SK-N-SH (cell line): ENCODE measurements around the gene AIRE. TPM values are rescaled to one million over a fixed set of nuclear protein-coding genes. Genes with fewer than 3 reads are reported as not detected.

Experiments
- CTCF ChIA-PET: fragments of 300-600, 350-600 bp; formaldehyde crosslinking; extraction: SDS; loops from one replicate; lab custom pipeline; 2021; lab: Yijun Ruan, JAX
- POLR2A ChIA-PET: fragments of 350-600 bp; sonication (Branson Sonifier 250); formaldehyde crosslinking; extraction: SDS; loops from one replicate; lab custom pipeline; 2020; ENCODE audit warnings: antibody characterized with exemption, inconsistent platforms; lab: Yijun Ruan, JAX
- DNase-seq: peaks from one replicate; pipeline ENCODE4 v3.0.0; 2012
- H2AFZ ChIP-seq: fragments of 200-600 bp; sonication (generic); 2 replicates; pipeline ENCODE4 v1.8.1; 2016; ENCODE audit warnings: antibody characterized with exemption, mild to moderate bottlenecking, low read depth
- H3F3A ChIP-seq: fragments of 200-600 bp; sonication (generic); replicated peaks from 2 replicates; pipeline ENCODE3; 2016; ENCODE audit warnings: antibody characterized with exemption, mild to moderate bottlenecking; ENCODE audit not compliant: insufficient read depth
- H3K27ac ChIP-seq, 2 experiments: fragments of 200-500 bp in 1 of 2; fragments of 200-600 bp in 1 of 2; sonication (Bioruptor generic) in 1 of 2; sonication (generic), shearing (Covaris generic) in 1 of 2; 2 replicates each; pipeline versions ENCODE4 v1.5.1 to v1.6.1; 2014 to 2016; ENCODE audit warnings: low read depth in 2 of 2, inconsistent platforms in 1 of 2, low read length in 1 of 2, mild to moderate bottlenecking in 1 of 2, mixed read lengths in 1 of 2
- H3K27me3 ChIP-seq: fragments of 200-600 bp; sonication (generic), shearing (Covaris generic); 2 replicates; pipeline ENCODE4 v1.6.1; 2016; ENCODE audit warnings: mixed run types; ENCODE audit not compliant: insufficient read depth
- H3K36me3 ChIP-seq, 2 experiments: fragments of 200-500 bp in 1 of 2; fragments of 200-600 bp in 1 of 2; sonication (Bioruptor generic) in 1 of 2; sonication (generic) in 1 of 2; replicated peaks in 1 of 2; 2 replicates each; pipeline versions ENCODE3 to v1.5.1; 2014 to 2016; ENCODE audit warnings: low read length in 1 of 2, mild to moderate bottlenecking in 1 of 2; ENCODE audit not compliant: insufficient read depth in 2 of 2, control insufficient read depth in 1 of 2
- H3K4me1 ChIP-seq, 2 experiments: fragments of 200-500 bp in 1 of 2; fragments of 200-600 bp in 1 of 2; sonication (Bioruptor generic) in 1 of 2; sonication (generic), shearing (Covaris generic) in 1 of 2; 2 replicates each; pipeline versions ENCODE4 v1.5.1 to v1.6.1; 2014 to 2016; ENCODE audit warnings: low read depth in 1 of 2, low read length in 1 of 2, mixed run types in 1 of 2; ENCODE audit not compliant: insufficient read depth in 2 of 2, control insufficient read depth in 1 of 2
- H3K4me2 ChIP-seq: fragments of 200-600 bp; sonication (generic), shearing (Covaris generic); 2 replicates; pipeline ENCODE4 v1.6.1; 2017; ENCODE audit warnings: mixed run types
- H3K4me3 ChIP-seq, 2 experiments: fragments of 200-500 bp in 1 of 2; fragments of 200-600 bp in 1 of 2; sonication (Bioruptor generic) in 1 of 2; sonication (generic), shearing (Covaris generic) in 1 of 2; 2 replicates each; pipeline versions ENCODE4 v1.5.1 to v1.8.1; 2014 to 2016; ENCODE audit warnings: low read depth in 2 of 2, inconsistent platforms in 1 of 2, low read length in 1 of 2, mild to moderate bottlenecking in 1 of 2, mixed read lengths in 1 of 2, moderate library complexity in 1 of 2
- H3K79me2 ChIP-seq: fragments of 200-600 bp; sonication (generic); 2 replicates; pipeline ENCODE4 v1.8.1; 2017; ENCODE audit warnings: mild to moderate bottlenecking; ENCODE audit not compliant: insufficient read depth
- H3K9ac ChIP-seq: fragments of 200-600 bp; sonication (generic); 2 replicates; pipeline ENCODE4 v1.6.1; 2017; ENCODE audit warnings: mixed run types
- H3K9me2 ChIP-seq: fragments of 200-600 bp; sonication (generic); 2 replicates; pipeline ENCODE4 v1.6.1; 2017; ENCODE audit warnings: mixed run types
- H3K9me3 ChIP-seq: fragments of 200-600 bp; sonication (generic); 2 replicates; pipeline ENCODE4 v1.6.1; 2017; ENCODE audit warnings: mixed run types, mild to moderate bottlenecking, moderate library complexity
- H4K20me1 ChIP-seq: fragments of 200-600 bp; sonication (generic); 2 replicates; pipeline ENCODE4 v1.6.1; 2017; ENCODE audit warnings: mild to moderate bottlenecking, mixed run types; ENCODE audit not compliant: insufficient read depth
- CHD2 ChIP-seq: fragments of 150-350 bp; IDR thresholded peaks from 2 replicates; pipeline ENCODE4 v1.6.1; 2018; ENCODE audit warnings: low read length; ENCODE audit not compliant: partially characterized antibody
- ELF1 ChIP-seq: IDR thresholded peaks from 2 replicates; pipeline ENCODE4 v1.4.0; 2012
- FOXM1 ChIP-seq: IDR thresholded peaks from 2 replicates; pipeline ENCODE4 v1.4.0; 2012; ENCODE audit warnings: low read depth, mild to moderate bottlenecking
- GABPA ChIP-seq: IDR thresholded peaks from 2 replicates; pipeline ENCODE4 v1.4.0; 2012; ENCODE audit warnings: low read depth, mild to moderate bottlenecking
- IRF3 ChIP-seq: fragments of 150-350 bp; IDR thresholded peaks from 2 replicates; pipeline ENCODE4 v1.6.1; 2016; ENCODE audit warnings: mild to moderate bottlenecking, low read depth, low read length
- MXI1 ChIP-seq: IDR thresholded peaks from 2 replicates; pipeline ENCODE4 v1.6.1; 2012; ENCODE audit warnings: mild to moderate bottlenecking, low read depth, low read length, improper control_type of control experiment
- NFIC ChIP-seq: IDR thresholded peaks from 2 replicates; pipeline ENCODE4 v1.4.0; 2012; ENCODE audit warnings: borderline replicate concordance
- PBX3 ChIP-seq: IDR thresholded peaks from 2 replicates; pipeline ENCODE4; 2012
- POLR2AphosphoS5 ChIP-seq: IDR thresholded peaks from 2 replicates; pipeline ENCODE4 v1.6.1; 2012; ENCODE audit warnings: low read depth, low read length
- RAD21 ChIP-seq: IDR thresholded peaks from 2 replicates; pipeline ENCODE4 v1.6.1; 2012; ENCODE audit warnings: mild to moderate bottlenecking, low read length
- RCOR1 ChIP-seq: fragments of 150-350 bp; IDR thresholded peaks from 2 replicates; pipeline ENCODE4 v1.6.1; 2017; ENCODE audit warnings: antibody characterized with exemption, low read length
- REST ChIP-seq: IDR thresholded peaks from 2 replicates; pipeline ENCODE4 v1.6.1; 2012; ENCODE audit warnings: mild to moderate bottlenecking, low read depth, low read length, moderate library complexity
- RXRA ChIP-seq: IDR thresholded peaks from 2 replicates; pipeline ENCODE4 v1.4.0; 2012; ENCODE audit warnings: low read depth, mild to moderate bottlenecking, borderline replicate concordance
- SIN3A ChIP-seq: IDR thresholded peaks from 2 replicates; pipeline ENCODE4 v1.6.1; 2012; ENCODE audit warnings: low read depth, mild to moderate bottlenecking, low read length, moderate library complexity, borderline replicate concordance
- TCF12 ChIP-seq: IDR thresholded peaks from 2 replicates; pipeline ENCODE4 v1.4.0; 2012
- TEAD4 ChIP-seq: IDR thresholded peaks from 2 replicates; pipeline ENCODE4 v1.4.0; 2012; ENCODE audit warnings: mild to moderate bottlenecking, borderline replicate concordance; ENCODE audit not compliant: insufficient read depth
- USF2 ChIP-seq: fragments of 150-350 bp; IDR thresholded peaks from 2 replicates; pipeline ENCODE4 v1.6.1; 2017; ENCODE audit warnings: antibody characterized with exemption, low read length, low read depth, borderline replicate concordance
- YY1 ChIP-seq: IDR thresholded peaks from 2 replicates; pipeline ENCODE4 v1.4.0; 2012; ENCODE audit warnings: low read depth, mild to moderate bottlenecking
- ZBTB33 ChIP-seq: IDR thresholded peaks from 2 replicates; pipeline ENCODE4 v1.4.0; 2012; ENCODE audit warnings: low read depth, borderline replicate concordance
- WGBS: methylation state at CpG from one replicate; pipeline ENCODE4 v1.1.6; 2017; ENCODE audit warnings: low lambda C conversion rate; 5-methylcytosine and 5-hydroxymethylcytosine counted together
- polyA plus RNA-seq, 3 experiments: library from polyadenylated mRNA; depleted of rRNA; stranded (reverse); fragments of >200 nt; gene quantifications; 2 replicates each; pipeline ENCODE4 v1.2.3, GENCODE V29; 2012

The AIRE gene
- polyA plus RNA-seq, 1 of the 3 experiments (the other 2 are of a cell fraction) = not detected

- TF ChIP-seq RCOR1 = no peak
- TF ChIP-seq ZBTB33 = no peak
- no peak for TF ChIP-seq YY1
- TF ChIP-seq IRF3 = no peak
- TF ChIP-seq RAD21 = no peak
- TF ChIP-seq NFIC = no peak
- Histone ChIP-seq H3F3A (no peaks in the 10 kb centered on the region), H3K27ac (no peak overlapping the region), H3K27me3 (no peaks in the 10 kb centered on the region), H2AFZ (no peak overlapping the region), H3K4me2 (no peak overlapping the region), H3K9ac (no peak overlapping the region), H3K9me2 (no peaks in the 10 kb centered on the region), H3K36me3 (no peaks in the 10 kb centered on the region), H3K4me1 (no peaks in the 10 kb centered on the region), H3K79me2 (no peaks in the 10 kb centered on the region), H4K20me1 (no peaks in the 10 kb centered on the region), H3K9me3 (no peaks in the 10 kb centered on the region), H3K4me3 (no peak overlapping the region)
- DNase-seq = no peak
- CTCF ChIA-PET = no interaction called here
- 89% methylated on average over 4 of the region's 4 CpGs for WGBS
- POLR2A ChIA-PET = interaction anchor here (0.6 kb wide), 1 partner anchor 14 kb away, joined by 4 read pairs; no protein-coding TSS in a partner anchor
These were observed 21.9 kb upstream of the AIRE start for GRCh38 chr21:44263768-44264167.

GRCh38 chr21:44265734-44266270, 19.9 kb upstream of the AIRE start:
- no peak overlapping the region for H3K9ac ChIP-seq
- no peaks in the 10 kb centered on the region for H3K9me2 ChIP-seq
- ChIA-PET CTCF (no interaction called here), POLR2A (no interaction called here)
- H4K20me1 ChIP-seq = no peaks in the 10 kb centered on the region
- no peaks in the 10 kb centered on the region for H3K79me2 ChIP-seq
- no peak for DNase-seq
- TF ChIP-seq RAD21 (no peak), PBX3 (no peak), GABPA (no peak), REST (no peak), CHD2 (no peak), MXI1 (no peak), ELF1 (no peak), RXRA (no peak), TEAD4 (no peak), FOXM1 (no peak), NFIC (no peak), USF2 (no peak), TCF12 (no peak), SIN3A (no peak), YY1 (no peak), POLR2AphosphoS5 (no peak)
- no peaks in the 10 kb centered on the region for H3K9me3 ChIP-seq
- no peaks in the 10 kb centered on the region for H3F3A ChIP-seq
- 78% methylated on average over 11 of the region's 17 CpGs for WGBS
- no peak overlapping the region for H2AFZ ChIP-seq
- no peak overlapping the region for H3K4me3 ChIP-seq
- no peak overlapping the region for H3K4me2 ChIP-seq
- H3K36me3 ChIP-seq = no peaks in the 10 kb centered on the region
- no peak overlapping the region for H3K27ac ChIP-seq
- H3K4me1 ChIP-seq = no peaks in the 10 kb centered on the region
- H3K27me3 ChIP-seq = no peaks in the 10 kb centered on the region
